Activated CD4-positive, alpha-beta T cell treated with anti-CD3 and anti-CD28 coated beads for 48 hours (primary cell): ENCODE measurements around the gene CCDC190.
A peak's percentile ranks its signal among the peaks of the same experiment; 100 is the strongest.
"Not testable (repeated sequence)": the region's sequence is repeated elsewhere in the genome, so short reads cannot be mapped to it uniquely, and the experiment has no call there.

ENCODE experiments used
- DNase-seq: peaks from one replicate; pipeline ENCODE4 v3.0.0-alpha.2; 2020

The CCDC190 gene

GRCh38 chr1:162823771-162824525, 37.0 kb downstream of the CCDC190 start:
- DNase-seq: no peak

DNA sequence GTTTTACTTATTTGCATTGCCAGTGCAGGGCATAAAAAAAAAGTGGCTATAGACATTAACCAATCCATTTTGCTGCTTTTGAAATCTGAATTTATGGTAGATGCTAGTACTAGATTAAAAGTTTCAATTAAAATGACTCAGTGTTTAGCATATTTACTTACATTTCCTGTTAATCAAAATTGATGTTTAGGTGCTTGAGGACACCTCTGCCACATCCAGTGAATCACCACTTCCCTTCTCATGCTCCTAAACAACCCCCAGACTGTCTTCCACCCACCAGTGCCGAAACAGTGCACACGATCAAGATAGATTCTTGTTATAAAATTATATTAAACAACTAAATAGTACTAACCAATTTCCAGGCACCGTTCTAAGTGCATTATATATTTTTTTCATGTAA, 37.7 kb downstream of the CCDC190 start:
- peak; percentile 13 for DNase-seq

DNA sequence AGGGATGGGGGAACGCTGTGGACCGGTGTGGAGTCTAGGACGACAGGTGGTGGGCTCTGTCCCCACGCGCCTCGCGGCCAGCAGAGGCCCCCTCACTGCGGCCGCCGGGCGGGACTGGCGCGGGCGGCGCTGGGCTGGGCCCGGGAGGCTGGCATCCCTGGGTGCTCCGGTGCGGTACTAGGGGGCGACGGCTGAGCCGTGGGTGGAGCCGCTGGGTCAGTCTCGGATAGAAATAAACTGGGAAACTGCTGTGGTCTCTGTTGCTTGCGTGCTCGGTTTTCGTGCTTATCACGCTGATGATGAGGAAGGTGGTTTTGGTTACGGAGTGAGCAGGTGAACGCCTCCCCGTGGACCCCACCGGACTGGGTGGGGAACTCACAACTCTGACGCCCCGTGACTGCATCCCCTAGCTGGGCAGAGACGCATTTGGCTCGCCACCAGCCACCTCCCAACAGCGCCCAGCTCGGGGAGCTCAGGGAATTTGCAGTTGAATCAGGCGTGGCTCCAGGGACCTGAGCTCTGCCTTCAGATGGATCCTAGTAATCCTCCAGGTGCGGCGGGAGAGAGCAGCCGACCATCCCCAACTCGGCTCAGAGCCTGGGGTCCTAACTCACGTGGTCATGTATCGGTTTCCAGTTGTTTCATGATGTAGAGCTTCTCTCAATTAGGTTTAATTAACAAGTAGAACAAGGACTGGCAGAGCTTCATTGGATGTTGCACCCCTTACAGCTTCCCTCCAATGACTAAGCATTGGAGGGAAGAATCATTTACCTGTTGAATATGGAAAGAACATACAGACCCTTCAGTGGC, 38.4 kb downstream of the CCDC190 start:
- no peak for DNase-seq

GRCh38 chr1:162818666-162819065, 42.3 kb downstream of the CCDC190 start:
- DNase-seq: not testable (repeated sequence)

- not testable (repeated sequence) for DNase-seq
Observed at GRCh38 chr1:162818136-162818535, 42.8 kb downstream of the CCDC190 start.

DNA sequence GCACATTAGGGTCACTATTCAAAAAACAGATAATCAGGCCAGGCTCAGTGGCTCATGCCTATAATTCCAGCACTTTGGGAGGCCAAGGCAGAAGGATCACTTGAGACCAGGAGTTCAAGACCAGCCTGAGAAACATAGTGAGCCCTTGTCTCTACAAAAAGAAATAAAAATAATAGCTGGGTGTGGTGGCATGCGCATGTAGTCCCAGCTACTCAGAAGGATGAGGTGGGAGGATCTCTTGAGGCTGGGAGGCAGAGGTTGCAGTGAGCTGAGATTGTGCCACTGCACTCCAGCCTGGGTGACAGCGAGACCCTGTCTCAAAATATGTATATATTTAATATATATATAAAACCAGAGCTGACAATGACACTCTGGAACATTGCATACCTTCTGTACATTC, 48.6 kb downstream of the CCDC190 start:
- DNase-seq: not testable (repeated sequence)

- not testable (repeated sequence) for DNase-seq
Observed at GRCh38 chr1:162807503-162807902, 53.5 kb downstream of the CCDC190 start.
